Lower leg skin (tissue), 4 donors: ENCODE measurements around the gene RNF13. TPM values are rescaled to one million over a fixed set of nuclear protein-coding genes. Genes with fewer than 3 reads are reported as not detected.

Source experiments
- DNase-seq, 2 donors: peaks; one replicate each; pipeline ENCODE4 v3.0.0-alpha.2; 2019; ENCODE audit warnings: low spot score in 2 of 2
- H3K4me3 ChIP-seq: fragments of 200-600 bp; sonication (generic); 2 replicates; pipeline ENCODE4 v1.5.1; 2017; ENCODE audit warnings: mild to moderate bottlenecking, low read depth; ENCODE audit not compliant: poor library complexity, severe bottlenecking
- CTCF ChIP-seq, 3 donors: fragments of 450-650 bp; IDR thresholded peaks; one replicate each; pipeline ENCODE4 v1.5.1; 2016; ENCODE audit warnings: antibody characterized with exemption in 3 of 3, mild to moderate bottlenecking in 3 of 3, moderate library complexity in 2 of 3
- POLR2A ChIP-seq, 2 donors: fragments of 450-650 bp; IDR thresholded peaks; one replicate each; pipeline ENCODE4 v1.6.1; 2016 to 2017; ENCODE audit warnings: antibody characterized with exemption in 2 of 2, mild to moderate bottlenecking in 1 of 2, moderate library complexity in 1 of 2
- WGBS, 2 donors: methylation state at CpG; one replicate each; pipeline ENCODE4 v1.1.5; 2018; 5-methylcytosine and 5-hydroxymethylcytosine counted together
- intact Hi-C: fragments of 100-400 bp; cut with DNase I; formaldehyde crosslinking; loops from one replicate; pipeline ENCODE4 v1.15.0; 2023; ENCODE audit warnings: low total_unique reads
- total RNA-seq, 4 donors: library from RNA; depleted of rRNA; stranded (reverse); fragments of >200 nt; gene quantifications; one replicate each; pipeline ENCODE4 v1.1.0, GENCODE V29; 2016

The RNF13 gene
- total RNA-seq, 4 donors from 2014 or later = 53.1 to 101 (median 86.5) TPM

- TF ChIP-seq POLR2A (IDR thresholded peaks at IDR 0.05) (no peak), CTCF (IDR thresholded peaks at IDR 0.05) (no peak)
- intact Hi-C loops = no loop called here
- H3K4me3 ChIP-seq = no peak overlapping the region
- DNase-seq = no peak
- 99 to 100% methylated on average over 4 of the region's 4 CpGs for WGBS, 2 donors
Observed at GRCh38 chr3:149992416-149993058, 179.5 kb downstream of the RNF13 start.

- H3K4me3 ChIP-seq = no peak overlapping the region
- TF ChIP-seq POLR2A (IDR thresholded peaks at IDR 0.05) (no peak), CTCF (IDR thresholded peaks at IDR 0.05) (no peak)
- no peak for DNase-seq
- intact Hi-C loops = no loop called here
- 95 to 97% methylated on average over 1 of the region's 1 CpG for WGBS, 2 donors
Observed at GRCh38 chr3:149998946-149999345, 185.9 kb downstream of the RNF13 start.

- TF ChIP-seq CTCF (IDR thresholded peaks at IDR 0.05) (no peak), POLR2A (IDR thresholded peaks at IDR 0.05) (no peak)
- no peak overlapping the region for H3K4me3 ChIP-seq
- DNase-seq = no peak
- 94 to 95% methylated on average over 4 of the region's 4 CpGs for WGBS, 2 donors
- intact Hi-C loops = no loop called here
Observed at GRCh38 chr3:149999421-149999820, 186.4 kb downstream of the RNF13 start.

- TF ChIP-seq POLR2A (IDR thresholded peaks at IDR 0.05) (no peak), CTCF (IDR thresholded peaks at IDR 0.05) (no peak)
- no peak overlapping the region for H3K4me3 ChIP-seq
- no peak for DNase-seq
- intact Hi-C loops = no loop called here
Observed at GRCh38 chr3:150000641-150001040, 187.6 kb downstream of the RNF13 start.

GRCh38 chr3:150005243-150006112 lies 192.5 kb downstream of the RNF13 start:
- 56 to 68% methylated on average over 4 of the region's 4 CpGs for WGBS, 2 donors
- no peak overlapping the region for H3K4me3 ChIP-seq
- no peak for TF ChIP-seq CTCF (IDR thresholded peaks at IDR 0.05)
- intact Hi-C loops = no loop called here
- no peak for DNase-seq
